Lower leg skin (tissue), 3 donors: ENCODE measurements around the gene NFKBIB.

Experiments
- CTCF ChIP-seq, 3 donors: fragments of 450-650 bp; IDR thresholded peaks; one replicate each; pipeline ENCODE4 v1.5.1; 2016; ENCODE audit warnings: antibody characterized with exemption in 3 of 3, mild to moderate bottlenecking in 3 of 3, moderate library complexity in 2 of 3
- POLR2A ChIP-seq, 2 donors: fragments of 450-650 bp; IDR thresholded peaks; one replicate each; pipeline ENCODE4 v1.6.1; 2016 to 2017; ENCODE audit warnings: antibody characterized with exemption in 2 of 2, mild to moderate bottlenecking in 1 of 2, moderate library complexity in 1 of 2

GRCh38 chr19:38877781-38878574 is 21.8 kb upstream of the NFKBIB start, which contains the start of gene RINL:
- TF ChIP-seq CTCF (IDR thresholded peaks at IDR 0.05) = no peak
- no peak for TF ChIP-seq POLR2A (IDR thresholded peaks at IDR 0.05)
